Limb (tissue), 2 donors: ENCODE measurements around the gene MGMT.
A peak's percentile ranks its signal among the peaks of the same experiment; 100 is the strongest.

ENCODE experiments used
- DNase-seq, 2 donors: peaks; one replicate each; pipeline ENCODE4 v3.0.0-alpha.2; 2016; ENCODE audit errors: extremely low spot score in 2 of 2

The MGMT gene

DNA sequence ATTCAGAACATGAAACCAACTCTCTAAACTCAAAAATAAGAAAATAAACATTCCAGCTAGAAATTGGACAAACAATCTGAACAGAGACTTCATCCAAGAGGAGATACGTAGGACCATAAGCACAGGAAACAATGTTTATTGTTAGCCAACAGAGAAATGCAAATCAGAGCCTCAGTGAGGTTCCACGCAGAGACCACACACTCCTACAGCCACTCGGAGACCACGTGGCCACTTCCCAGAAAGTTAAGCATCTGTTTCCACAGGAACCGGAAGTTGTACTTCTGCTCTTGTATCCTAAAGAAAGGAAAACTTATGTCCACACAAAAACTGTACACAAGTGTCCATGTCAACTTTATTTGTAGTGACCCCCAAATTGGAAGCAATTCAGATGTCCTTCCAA, 214.8 kb downstream of the MGMT start:
- DNase-seq: no peak

GRCh38 chr10:129683519-129683918, 216.5 kb downstream of the MGMT start:
- DNase-seq: no peak

DNA sequence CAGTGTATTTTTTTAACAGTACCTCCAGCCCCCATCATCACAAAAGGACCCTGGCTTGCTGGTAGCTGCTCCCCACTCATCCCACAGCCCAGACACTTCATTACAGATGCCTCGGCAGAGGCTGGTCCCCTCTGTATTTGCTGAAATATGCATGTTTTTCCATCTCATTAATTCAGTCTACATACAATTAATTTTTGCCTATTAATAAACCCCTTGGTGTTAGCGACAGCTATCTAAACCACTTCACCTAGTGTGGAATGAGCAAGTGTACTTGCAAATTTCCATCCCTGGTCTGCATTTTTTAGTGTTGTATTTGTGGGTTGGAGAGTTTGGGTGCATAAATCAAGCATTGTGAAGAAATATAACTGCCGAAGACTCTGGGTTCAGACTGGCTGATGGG, 216.9 kb downstream of the MGMT start:
- DNase-seq: no peak

GRCh38 chr10:129685271-129685670, 218.2 kb downstream of the MGMT start:
- no peak for DNase-seq

- peak in 1 of 2 donors; percentile 35 for DNase-seq
These were observed 222.6 kb downstream of the MGMT start for GRCh38 chr10:129689671-129690071.

GRCh38 chr10:129690248-129691070, 223.4 kb downstream of the MGMT start:
- no peak for DNase-seq

- no peak for DNase-seq
These were observed 225.7 kb downstream of the MGMT start for GRCh38 chr10:129692695-129693094.

GRCh38 chr10:129693382-129693781, 226.3 kb downstream of the MGMT start:
- DNase-seq: no peak

GRCh38 chr10:129694184-129694583, 227.1 kb downstream of the MGMT start:
- no peak for DNase-seq

DNA sequence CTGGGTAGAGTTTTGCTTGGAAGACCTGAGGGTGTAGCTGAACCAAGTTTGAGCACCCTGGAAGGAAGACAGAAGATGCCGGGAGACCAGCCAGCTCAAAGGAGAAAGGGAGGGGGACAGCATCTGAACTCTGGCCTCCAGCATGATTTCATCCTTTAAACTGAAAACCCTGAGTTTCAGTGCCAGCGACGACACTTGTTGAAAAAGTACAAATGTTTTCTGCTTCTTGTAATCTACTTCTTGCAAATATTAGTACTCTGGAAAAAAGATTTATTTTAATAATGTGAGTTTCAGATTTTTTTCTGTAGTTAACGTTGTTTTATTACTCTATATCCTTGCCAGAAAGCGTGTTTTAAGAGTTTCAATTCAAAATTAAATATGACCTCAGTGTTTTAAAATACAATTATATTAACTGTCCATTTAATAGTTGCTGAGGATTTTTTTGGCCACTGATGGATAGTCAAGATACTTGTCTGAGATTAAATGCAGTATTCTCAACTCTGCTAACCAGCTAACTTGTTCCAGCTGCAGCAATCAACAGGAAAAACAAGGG, 227.7 kb downstream of the MGMT start:
- DNase-seq: peak; percentile 70 to 89

- no peak for DNase-seq
These were observed 228.6 kb downstream of the MGMT start for GRCh38 chr10:129695671-129696070.

GRCh38 chr10:129696636-129697035, 229.6 kb downstream of the MGMT start:
- no peak for DNase-seq

- DNase-seq: no peak
These were observed 230.6 kb downstream of the MGMT start for GRCh38 chr10:129697463-129698247.

DNA sequence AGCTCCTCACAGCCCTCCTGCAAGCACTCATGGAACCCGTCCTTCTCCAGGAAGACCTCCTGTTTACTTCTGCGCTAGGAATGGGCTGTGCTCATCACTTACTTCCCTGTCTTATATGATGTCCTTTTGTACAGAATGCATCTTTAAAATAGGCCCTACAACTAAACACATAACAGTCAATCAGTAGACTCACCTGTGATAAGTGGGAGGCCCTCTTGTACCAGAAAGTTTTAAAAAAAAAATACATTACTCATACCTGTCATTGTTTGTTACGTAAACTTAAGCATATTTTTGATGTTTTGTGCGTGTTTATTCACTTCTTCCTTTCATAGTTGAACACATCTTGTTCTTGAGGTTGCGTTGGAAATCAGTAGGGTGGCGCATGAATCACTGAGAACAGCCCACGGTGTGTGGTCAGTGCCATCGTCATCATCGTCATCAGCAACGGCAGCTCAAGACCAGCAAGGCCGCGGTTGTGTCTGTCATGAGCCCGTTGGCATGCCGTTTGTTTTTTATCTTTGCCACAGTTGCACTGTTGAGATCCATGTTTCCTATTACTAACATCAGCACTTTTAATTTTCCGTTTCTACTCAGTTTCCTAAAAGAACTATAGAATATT, 232.8 kb downstream of the MGMT start:
- no peak for DNase-seq

GRCh38 chr10:129702605-129703004, 235.6 kb downstream of the MGMT start:
- DNase-seq: no peak

DNA sequence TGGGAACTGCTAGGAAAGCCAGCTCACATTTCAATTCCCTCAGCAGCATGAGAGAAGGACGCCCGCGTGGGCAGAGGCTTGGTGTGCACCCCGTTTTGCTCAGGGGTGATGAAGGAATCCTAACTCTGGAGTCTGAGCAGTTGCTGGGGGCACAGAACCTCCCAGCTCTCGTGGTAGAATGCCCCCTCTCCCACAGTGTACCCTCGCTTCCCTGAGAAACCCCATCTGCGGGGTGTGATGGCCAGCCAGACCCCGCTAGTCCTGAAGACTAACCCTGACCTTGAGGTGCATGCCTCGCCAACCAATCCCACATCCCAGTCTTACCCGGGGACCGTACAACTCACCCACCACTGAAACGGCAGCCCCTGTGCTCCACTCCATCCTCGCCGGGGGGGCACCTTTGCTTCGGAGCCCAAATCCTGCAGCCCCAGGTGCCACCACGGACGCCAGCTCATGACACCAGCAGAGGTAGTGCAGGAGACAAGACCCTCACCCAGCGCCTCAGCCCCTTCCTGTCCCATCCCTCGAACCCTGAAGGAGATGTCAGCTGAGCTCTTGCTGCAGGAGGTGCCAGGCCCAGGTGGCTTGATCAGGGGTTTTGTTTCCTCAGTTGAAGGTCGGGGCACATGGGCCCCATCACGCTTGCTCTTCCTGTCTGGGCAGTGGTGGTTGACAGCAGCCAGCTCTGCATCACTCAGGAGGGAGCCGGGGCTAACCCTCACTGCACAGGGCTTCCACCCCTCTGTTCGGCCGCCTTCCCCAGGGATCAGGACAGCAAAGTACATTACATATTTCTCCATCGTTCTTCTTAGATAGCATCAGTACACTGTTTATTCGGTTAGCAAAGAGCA, 236.5 kb downstream of the MGMT start:
- DNase-seq: no peak

DNA sequence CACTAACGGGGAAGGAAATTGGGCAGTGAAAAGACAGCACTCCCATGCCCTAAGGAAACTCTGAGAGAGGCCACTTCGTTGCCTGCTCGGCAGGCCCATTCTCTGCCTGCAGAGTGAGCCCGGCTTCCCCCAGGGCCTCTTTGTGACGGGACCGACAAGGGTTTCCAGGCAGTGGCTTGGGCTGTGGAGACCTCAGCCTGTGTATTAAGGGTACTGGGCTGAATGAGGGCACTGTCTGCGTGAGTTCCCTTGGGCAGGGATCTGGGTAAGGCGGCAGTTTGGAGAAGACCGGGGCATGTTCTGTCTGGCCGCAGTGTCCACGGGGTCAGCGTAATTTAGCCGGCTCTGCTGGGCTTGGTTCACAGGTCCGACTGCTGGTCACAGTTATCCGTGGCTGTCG, 237.2 kb downstream of the MGMT start:
- DNase-seq: no peak

GRCh38 chr10:129704786-129705525, 237.9 kb downstream of the MGMT start:
- DNase-seq: no peak

DNA sequence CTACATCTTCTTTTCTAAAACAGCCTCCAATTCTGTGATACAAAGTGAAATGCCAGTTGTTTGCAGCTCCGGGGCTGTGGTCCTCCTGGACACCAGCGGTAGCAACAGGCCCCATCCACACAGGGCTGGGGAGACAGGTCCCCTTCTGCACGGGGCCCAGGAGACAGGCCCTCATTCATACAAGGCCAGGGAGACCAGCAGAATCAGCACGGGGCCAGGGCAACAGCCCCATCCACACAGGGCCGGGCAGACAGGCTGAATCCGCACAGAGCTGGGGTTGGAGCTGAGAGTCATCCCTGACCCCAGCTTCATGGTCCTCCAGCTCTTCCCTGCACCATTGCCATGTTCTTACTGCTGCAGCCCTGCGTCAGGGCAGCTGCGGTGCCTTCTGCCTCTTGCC, 238.6 kb downstream of the MGMT start:
- no peak for DNase-seq

GRCh38 chr10:129706081-129706480, 239.0 kb downstream of the MGMT start:
- no peak for DNase-seq
